Middle frontal gyrus (tissue), 1 donor: ENCODE data around the gene PUS3.
"Not testable (repeated sequence)": the region's sequence is repeated elsewhere in the genome, so short reads cannot be mapped to it uniquely, and the experiment has no call there.

Experiments used
- DNase-seq: peaks from one replicate; pipeline ENCODE4 v3.0.0-alpha.2; 2015; ENCODE audit warnings: low spot score; ENCODE audit errors: extremely low spot score

PUS3 gene

DNA sequence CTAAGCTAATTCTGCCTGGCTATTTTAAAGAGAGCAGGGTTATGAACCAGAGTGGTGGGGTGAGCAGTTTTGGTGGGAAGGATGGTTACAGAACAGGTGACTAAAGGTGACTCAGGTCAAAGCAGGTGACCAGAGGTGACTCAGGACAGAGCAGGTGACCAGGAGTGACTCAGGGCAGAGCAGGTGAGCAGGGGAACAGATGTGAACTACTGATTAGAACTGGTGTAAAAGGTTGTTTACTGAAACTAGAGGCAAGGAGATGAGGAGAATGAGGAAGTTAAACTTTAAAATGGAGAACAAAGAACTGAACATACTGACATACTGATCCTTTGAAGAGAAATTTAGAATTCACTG is 30.9 kb downstream of the PUS3 start:
- DNase-seq: no peak

DNA sequence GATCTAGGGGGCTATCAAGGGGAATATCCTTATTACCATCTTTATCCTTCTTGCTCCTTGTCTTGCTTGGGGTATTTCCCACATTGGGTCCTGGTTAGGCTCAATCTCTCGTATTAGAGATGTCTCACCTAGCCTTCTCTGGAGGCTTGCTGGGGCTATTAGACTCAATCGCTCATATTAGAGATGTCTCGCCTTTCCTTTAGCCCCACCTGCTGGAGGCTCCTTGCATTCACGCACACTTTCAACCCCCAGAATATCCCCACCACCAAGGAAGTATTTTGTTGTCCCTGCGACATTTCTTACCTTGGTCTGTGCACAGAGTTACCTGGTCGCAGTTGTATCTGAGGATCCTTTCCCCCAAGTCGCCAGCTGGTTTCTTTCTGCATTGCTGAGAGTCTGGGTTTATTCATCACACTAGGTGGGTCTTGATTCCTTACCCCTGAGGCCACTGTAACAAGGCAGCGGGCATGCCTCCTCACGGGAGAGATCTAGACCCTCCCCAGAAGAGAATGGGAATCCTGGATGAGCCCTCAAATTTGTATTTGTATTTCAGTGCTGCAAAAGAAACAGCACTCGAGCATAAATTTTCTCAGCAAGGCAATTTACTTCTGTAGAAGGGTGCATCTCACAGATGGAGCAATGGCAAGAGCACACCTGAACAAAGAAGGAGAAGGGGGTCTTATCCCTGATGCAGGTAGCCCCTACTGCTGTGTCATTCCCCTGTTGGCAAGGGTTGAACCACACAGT is 31.4 kb downstream of the PUS3 start:
- no peak for DNase-seq

DNA sequence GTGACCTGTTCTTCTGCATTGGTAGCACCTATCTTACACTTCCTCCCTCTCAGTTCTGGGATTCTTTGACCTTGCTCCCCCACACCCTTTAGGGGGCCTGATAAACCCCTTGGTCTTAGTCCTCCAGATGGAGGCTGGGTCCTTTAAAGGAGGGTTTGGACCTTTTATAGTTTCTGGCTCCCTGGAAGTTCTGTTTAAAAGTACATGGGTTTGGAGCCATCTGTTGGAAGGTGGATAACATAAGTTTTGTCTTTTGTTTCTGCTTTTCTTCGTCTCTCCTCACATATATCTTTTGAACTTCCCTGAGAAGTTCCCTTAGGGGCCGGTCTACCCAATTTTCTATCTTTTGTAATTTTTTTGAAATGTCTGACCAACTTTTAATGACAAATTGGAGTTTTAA is 33.5 kb downstream of the PUS3 start:
- no peak for DNase-seq

DNA sequence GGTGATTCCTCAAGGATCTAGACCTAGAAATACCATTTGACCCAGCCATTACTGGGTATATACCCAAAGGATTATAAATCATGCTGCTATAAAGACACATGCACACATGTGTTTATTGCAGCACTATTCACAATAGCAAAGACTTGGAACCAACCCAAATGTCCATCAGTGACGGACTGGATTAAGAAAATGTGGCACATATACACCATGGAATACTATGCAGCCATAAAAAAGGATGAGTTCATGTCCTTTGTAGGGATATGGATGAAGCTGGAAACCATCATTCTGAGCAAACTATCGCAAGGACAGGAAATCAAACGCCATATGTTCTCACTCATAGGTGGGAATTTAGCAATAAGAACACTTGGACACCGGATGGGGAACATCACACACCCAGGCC is 37.7 kb downstream of the PUS3 start:
- not testable (repeated sequence) for DNase-seq

DNA sequence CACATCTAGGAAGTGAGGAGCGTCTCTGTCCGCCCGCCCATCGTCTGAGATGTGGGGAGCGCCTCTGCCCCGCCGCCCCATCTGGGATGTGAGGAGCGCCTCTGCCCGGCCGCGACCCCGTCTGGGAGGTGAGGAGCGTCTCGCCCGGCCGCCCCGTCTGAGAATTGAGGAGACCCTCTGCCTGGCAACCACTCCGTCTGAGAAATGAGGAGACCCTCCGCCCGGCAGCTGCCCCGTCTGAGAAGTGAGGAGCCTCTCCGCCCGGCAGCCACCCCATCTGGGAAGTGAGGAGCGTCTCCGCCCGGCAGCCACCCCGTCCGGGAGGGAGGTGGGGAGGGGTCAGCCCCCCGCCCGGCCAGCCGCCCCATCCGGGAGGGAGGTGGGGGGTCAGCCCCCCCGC is 40.2 kb downstream of the PUS3 start:
- DNase-seq: not testable (repeated sequence)

DNA sequence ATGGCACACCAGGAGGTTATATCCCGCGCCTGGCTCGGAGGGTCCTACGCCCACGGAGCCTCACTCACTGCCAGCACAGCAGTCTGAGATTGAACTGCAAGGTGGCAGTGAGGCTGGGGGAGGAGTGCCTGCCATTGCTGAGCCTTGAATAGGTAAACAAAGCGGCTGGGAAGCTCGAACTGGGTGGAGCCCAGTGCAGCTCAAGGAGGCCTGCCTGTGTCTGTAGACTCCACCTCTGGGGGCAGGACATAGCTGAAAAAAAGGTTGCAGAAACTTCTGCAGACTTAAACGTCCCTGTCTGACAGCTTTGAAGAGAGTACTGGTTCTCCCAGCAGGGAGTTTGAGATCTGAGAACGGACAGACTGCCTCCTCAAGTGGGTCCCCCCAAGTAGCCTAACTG is 45.3 kb downstream of the PUS3 start:
- DNase-seq: not testable (repeated sequence)

DNA sequence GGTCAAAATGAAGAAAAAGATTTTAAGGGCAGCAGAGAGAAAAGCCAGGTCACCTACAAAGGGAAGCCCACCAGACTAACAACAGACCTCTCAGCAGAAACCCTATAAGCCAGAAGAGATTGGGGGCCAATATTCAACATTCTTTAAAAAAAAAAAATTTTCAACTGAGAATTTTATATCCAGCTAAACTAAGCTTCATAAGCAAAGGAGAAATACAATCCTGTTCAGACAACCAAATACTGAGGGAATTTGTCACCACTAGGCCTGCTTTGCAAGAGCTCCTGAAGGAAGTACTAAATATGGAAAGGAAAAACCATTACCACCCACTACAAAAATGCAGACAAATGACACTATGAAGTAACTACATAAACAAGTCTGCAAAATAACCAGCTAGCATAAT is 56.8 kb downstream of the PUS3 start:
- no peak for DNase-seq
